Muscle of arm (tissue), 12 donors: ENCODE results near the gene SYCP3. TPM values are rescaled to one million over a fixed set of nuclear protein-coding genes. Genes with fewer than 3 reads are reported as not detected.
"Not testable (repeated sequence)": the region's sequence is repeated elsewhere in the genome, so short reads cannot be mapped to it uniquely, and the experiment has no call there.

Experiments
- DNase-seq: peaks from one replicate; pipeline ENCODE4 v3.0.0-alpha.2; 2013
- polyA plus RNA-seq, 12 donors: library from polyadenylated mRNA; unstranded; fragments of 120-200 nt; gene quantifications; one replicate each; pipeline ENCODE4 v1.2.1, GENCODE V29; 2013; ENCODE audit not compliant: insufficient read length in 12 of 12

The SYCP3 gene
- polyA plus RNA-seq, 12 donors = 0.08 to 1.3 (median 0.54) TPM; not detected in 2

DNA sequence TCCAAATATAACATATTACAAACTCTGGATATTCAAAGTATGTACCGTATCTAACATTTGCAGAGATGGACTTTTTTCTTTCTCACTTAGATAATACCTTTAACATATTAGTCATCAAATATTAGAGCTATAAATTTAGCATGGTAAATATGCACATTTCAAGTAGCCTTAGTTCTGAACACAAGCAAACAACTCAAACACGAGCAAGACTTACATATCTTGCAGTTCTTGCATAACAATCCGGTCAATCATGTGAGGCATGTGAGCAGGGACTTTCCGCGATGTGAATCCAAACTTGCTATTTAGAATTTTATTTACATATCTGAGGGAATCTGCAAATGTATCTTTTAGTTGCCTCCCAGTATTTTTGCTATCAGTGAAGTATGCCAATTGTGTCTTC, 22.1 kb upstream of the SYCP3 start:
- no peak for DNase-seq

GRCh38 chr12:101759396-101760047, 20.3 kb upstream of the SYCP3 start:
- no peak for DNase-seq

DNA sequence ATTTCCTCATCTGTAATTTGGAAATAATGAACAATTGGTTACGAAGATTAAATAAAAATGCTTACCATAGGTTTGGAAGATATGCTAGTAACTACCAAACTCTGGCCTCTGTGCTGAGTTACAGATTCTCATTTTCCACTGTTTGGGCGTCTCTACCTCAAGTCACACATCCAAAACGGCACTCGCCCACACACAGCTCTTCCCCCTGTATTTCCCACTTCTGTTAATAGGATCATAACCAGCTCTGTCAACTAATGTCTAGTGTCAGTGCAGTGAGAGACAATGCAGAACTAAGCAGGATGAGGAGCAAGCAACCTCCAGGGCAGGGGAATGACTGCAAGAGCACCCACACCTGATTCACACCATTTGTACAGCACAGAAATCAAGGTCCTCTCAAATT, 10.9 kb upstream of the SYCP3 start:
- DNase-seq = no peak

DNA sequence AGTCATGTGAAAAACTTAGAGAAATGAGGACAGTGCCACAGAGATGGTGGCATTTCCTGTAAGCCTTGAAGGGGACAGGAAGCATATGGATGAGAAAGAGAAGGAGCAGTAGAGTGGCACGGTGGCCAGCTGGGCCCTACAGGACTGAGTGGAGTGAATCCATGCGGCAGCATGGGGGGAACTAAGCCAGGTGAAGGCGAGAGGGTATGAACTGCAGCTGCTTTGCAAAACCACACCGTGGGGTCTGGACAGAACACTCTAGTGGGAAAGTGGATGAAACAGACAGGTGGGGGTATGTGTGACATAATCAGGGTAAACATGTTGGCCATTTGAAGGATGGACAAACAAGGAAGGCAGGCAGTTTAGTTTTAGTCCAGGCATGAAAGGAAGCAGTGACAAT, 10.4 kb upstream of the SYCP3 start:
- no peak for DNase-seq

GRCh38 chr12:101748907-101749306, 9.6 kb upstream of the SYCP3 start:
- DNase-seq = no peak

GRCh38 chr12:101747697-101748096, 8.4 kb upstream of the SYCP3 start:
- no peak for DNase-seq

DNA sequence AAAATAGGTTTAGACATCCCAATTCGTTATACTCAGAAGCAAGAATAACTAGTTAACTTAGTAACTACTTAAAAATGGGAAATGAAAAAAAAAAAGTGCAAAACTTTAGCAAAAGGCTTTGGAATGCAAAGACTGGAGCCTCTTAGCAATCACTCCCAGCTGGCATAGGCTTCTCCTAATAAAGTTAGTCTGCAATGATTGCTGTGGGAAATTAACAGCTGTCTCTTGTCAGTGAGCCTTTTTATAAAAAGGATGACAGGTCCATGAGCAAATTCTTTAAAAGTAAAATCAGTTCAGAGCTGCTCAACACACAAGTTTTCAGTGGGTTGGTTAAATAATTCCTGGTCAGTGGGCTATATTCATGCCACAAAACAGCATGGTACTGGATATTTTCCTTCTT, 7.4 kb upstream of the SYCP3 start:
- DNase-seq = no peak

DNA sequence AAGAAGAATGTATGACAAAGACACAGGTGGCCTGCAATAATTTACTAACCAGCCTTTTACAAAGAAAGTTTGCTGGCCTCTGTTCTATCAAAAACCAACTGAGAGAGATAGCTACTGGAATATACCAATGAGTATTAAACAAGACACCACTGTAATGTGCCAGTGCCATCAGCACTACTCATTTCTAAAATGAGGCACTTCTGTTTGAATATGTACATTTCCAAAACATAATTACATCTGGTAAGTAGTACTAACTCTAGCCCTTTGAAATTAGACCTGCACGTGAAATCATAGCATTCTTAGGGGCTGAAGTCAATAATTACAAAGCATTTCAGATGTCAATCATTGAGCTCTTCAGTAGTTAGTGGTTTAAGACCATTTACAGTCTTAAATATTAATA, 6.9 kb upstream of the SYCP3 start:
- no peak for DNase-seq

- DNase-seq = no peak
Measured at GRCh38 chr12:101745481-101745880, 6.2 kb upstream of the SYCP3 start.

GRCh38 chr12:101743724-101744472, 4.6 kb upstream of the SYCP3 start:
- no peak for DNase-seq

DNA sequence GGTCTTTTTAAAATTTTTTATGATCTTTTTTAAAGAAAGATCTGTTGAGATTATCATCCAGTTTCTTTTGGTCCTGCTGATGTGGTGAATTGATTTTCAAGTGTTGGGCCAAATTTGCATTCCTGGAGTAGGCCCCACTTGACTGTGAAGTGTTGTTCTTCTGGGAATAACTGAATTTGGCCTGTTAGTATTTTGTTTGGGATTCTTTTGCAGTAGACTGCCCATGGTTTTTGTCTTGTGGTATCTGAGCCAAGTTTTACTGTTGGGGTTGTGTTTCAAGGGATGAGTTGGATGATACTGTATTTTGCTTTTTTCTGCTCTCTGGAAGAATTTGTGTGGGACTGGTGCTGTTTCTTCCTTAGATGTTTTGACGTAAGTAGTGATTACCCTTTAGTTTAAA, 4.0 kb upstream of the SYCP3 start:
- no peak for DNase-seq

GRCh38 chr12:101740980-101741379, 1.7 kb upstream of the SYCP3 start:
- no peak for DNase-seq

GRCh38 chr12:101740566-101740965, 1.3 kb upstream of the SYCP3 start:
- DNase-seq = no peak

GRCh38 chr12:101737476-101737875, 1.8 kb downstream of the SYCP3 start:
- no peak for DNase-seq

GRCh38 chr12:101734482-101734881, 4.8 kb downstream of the SYCP3 start:
- DNase-seq = not testable (repeated sequence)

- DNase-seq = no peak
Measured at GRCh38 chr12:101733166-101733565, 6.1 kb downstream of the SYCP3 start.

DNA sequence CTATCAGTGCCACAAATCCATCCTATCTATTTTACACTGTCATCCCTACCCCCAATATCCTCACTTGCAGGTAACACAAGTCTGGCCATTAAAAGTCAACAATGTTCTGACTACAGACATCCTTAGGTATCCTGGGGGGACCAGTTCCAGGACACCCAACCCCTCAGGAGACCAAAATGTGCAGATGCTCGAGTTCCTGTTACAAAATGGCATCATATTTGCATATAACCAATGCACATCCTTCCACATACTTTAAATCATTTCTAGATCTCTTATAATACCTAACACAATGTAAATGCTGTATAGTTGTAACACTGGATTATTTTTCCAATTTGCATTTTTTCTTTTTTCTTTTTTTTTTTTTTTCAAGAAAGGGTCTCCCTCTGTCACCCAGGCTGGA, 6.9 kb downstream of the SYCP3 start:
- DNase-seq = no peak

DNA sequence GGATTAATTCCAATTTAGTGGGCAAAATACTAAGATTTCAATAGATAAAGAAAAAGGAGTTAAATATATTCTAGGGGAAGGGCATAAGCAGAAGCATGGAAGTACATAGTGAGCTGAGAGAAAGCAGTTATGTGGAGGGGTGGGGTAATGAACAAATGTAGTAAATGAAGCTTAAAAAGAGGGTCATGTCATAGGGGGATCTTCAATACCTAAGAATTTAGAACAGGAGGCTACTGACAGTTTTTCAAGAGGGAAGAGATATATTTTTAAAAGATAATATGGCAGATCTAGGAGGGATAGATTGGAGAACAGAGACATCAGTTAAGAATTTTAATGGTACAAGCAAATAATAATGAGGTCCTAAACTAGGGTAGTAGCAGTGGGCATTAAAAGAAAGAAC, 9.4 kb downstream of the SYCP3 start:
- DNase-seq = no peak

DNA sequence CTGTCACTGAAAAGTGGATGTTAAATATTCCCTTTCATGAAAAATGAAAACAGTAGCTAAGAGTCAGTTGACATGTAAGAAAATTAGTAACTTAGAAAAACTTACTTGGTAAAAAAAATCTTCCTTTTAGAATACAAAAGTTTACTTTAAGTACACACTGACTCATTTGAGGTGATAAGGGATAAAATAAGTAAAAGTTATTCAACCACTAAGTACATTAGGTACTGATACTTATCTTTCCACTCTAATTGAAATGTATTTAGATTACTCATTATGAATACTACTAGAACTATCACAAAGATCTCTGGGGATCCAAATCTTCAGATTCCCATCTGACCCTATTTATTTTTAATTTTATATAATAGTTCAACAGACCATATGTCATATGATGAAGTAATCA, 12.2 kb downstream of the SYCP3 start:
- DNase-seq = no peak

GRCh38 chr12:101722392-101722791, 16.9 kb downstream of the SYCP3 start:
- no peak for DNase-seq

- DNase-seq = no peak
Measured at GRCh38 chr12:101720118-101720517, 19.1 kb downstream of the SYCP3 start.

- DNase-seq = no peak
Measured at GRCh38 chr12:101719566-101719965, 19.7 kb downstream of the SYCP3 start.

GRCh38 chr12:101714877-101715444, 24.3 kb downstream of the SYCP3 start:
- DNase-seq = no peak
